Neural progenitor cell (in vitro differentiated cells): ENCODE measurements around the gene RRP8. TPM values are rescaled to one million over a fixed set of nuclear protein-coding genes. Genes with fewer than 3 reads are reported as not detected.

ENCODE experiments used
- DNase-seq: peaks from one replicate; pipeline ENCODE4 v3.0.0-alpha.2; 2016; ENCODE audit warnings: low spot score
- H2AFZ ChIP-seq: fragments of 200-600 bp; sonication (generic); replicated peaks from 2 replicates; pipeline ENCODE4 v1.6.1; 2016; ENCODE audit warnings: antibody characterized with exemption
- H3F3A ChIP-seq: fragments of 200-600 bp; sonication (generic); 2 replicates; pipeline ENCODE4 v1.6.1; 2016; ENCODE audit warnings: antibody characterized with exemption, low read depth
- H3K27ac ChIP-seq: fragments of 200-600 bp; sonication (generic); 2 replicates; pipeline ENCODE4 v1.5.1; 2016; ENCODE audit warnings: mild to moderate bottlenecking
- H3K27me3 ChIP-seq: fragments of 200-600 bp; sonication (generic); 2 replicates; pipeline ENCODE4 v1.6.1; 2016; ENCODE audit warnings: mild to moderate bottlenecking, moderate library complexity
- H3K36me3 ChIP-seq: fragments of 200-600 bp; sonication (generic); 2 replicates; pipeline ENCODE4 v1.5.1; 2016
- H3K4me1 ChIP-seq: fragments of 200-600 bp; sonication (generic); 2 replicates; pipeline ENCODE4 v1.6.1; 2016; ENCODE audit warnings: mixed run types
- H3K4me2 ChIP-seq: fragments of 200-600 bp; sonication (generic); 2 replicates; pipeline ENCODE4 v1.6.1; 2016
- H3K4me3 ChIP-seq: fragments of 200-600 bp; sonication (generic); 2 replicates; pipeline ENCODE4 v1.5.1; 2016
- H3K79me2 ChIP-seq: fragments of 200-600 bp; sonication (generic); 2 replicates; pipeline ENCODE4 v1.6.1; 2016; ENCODE audit warnings: low read depth
- H3K9ac ChIP-seq: fragments of 200-600 bp; sonication (generic); 2 replicates; pipeline ENCODE4 v1.6.1; 2016
- H3K9me3 ChIP-seq: fragments of 200-600 bp; sonication (generic); 2 replicates; pipeline ENCODE4 v1.5.1; 2016; ENCODE audit warnings: low read depth
- H4K20me1 ChIP-seq: fragments of 200-600 bp; sonication (generic); 2 replicates; pipeline ENCODE4 v1.6.1; 2016; ENCODE audit warnings: low read depth
- H3K27ac Mint-ChIP-seq: 3 replicates; pipeline ENCODE4 v1.8.0; 2021; ENCODE audit warnings: mixed read lengths
- H3K27me3 Mint-ChIP-seq: 2 replicates; pipeline ENCODE4 v1.8.0; 2022; ENCODE audit warnings: low read depth, mild to moderate bottlenecking, inconsistent platforms, moderate library complexity, mixed read lengths; ENCODE audit not compliant: insufficient read depth
- H3K36me3 Mint-ChIP-seq: 3 replicates; pipeline ENCODE4 v1.8.0; 2021; ENCODE audit warnings: mixed read lengths
- H3K4me1 Mint-ChIP-seq: 3 replicates; pipeline ENCODE4 v1.8.0; 2021; ENCODE audit warnings: mixed read lengths
- H3K4me3 Mint-ChIP-seq: 3 replicates; pipeline ENCODE4 v1.8.0; 2021; ENCODE audit warnings: mild to moderate bottlenecking, moderate library complexity, mixed read lengths
- H3K9me3 Mint-ChIP-seq: 3 replicates; pipeline ENCODE4 v1.8.0; 2020; ENCODE audit warnings: mixed read lengths
- EZH2 ChIP-seq: fragments of 200-600 bp; sonication (generic); IDR thresholded peaks from 2 replicates; pipeline ENCODE4 v1.6.1; 2017; ENCODE audit warnings: antibody characterized with exemption, mild to moderate bottlenecking, moderate library complexity
- EZH2phosphoT487 ChIP-seq: fragments of 200-600 bp; sonication (generic); IDR thresholded peaks from 2 replicates; pipeline ENCODE4 v1.6.1; 2017; ENCODE audit warnings: antibody characterized with exemption
- total RNA-seq: library from RNA; depleted of rRNA; stranded (reverse); fragments of >200 nt; gene quantifications from 2 replicates; pipeline ENCODE4 v1.2.3, GENCODE V29; 2015; ENCODE audit warnings: low replicate concordance
- TF ChIP-seq, protein P1 (sequence below): fragments of 200-600 bp; sonication (generic); IDR thresholded peaks from 2 replicates; pipeline ENCODE4 v1.5.1; 2017; ENCODE audit warnings: antibody characterized with exemption, mild to moderate bottlenecking

Gene RRP8
- total RNA-seq, 1 donor from 2014 or later: 16.0 TPM

DNA sequence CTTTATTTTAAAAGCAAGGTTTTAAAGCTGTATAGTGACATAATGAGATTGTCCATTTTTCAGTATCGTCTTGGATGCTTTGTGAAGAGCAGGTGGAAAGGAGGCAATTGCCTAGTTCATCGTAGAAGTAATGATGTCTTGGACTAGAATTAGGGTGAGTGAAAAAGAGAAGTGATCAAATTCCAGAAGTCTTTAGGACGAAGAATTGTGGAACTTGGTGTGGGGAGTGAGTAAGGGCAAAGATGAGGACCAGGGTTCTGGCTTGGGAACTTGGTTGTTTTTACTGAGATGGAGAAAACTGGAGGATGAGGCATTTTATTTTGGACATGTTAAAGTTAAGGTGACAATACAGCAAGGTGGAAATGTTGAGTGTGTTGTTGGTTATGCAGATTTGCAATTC, 1.4 kb upstream of the RRP8 start:
- peaks cover 64% of the 10 kb centered on the region for H3K79me2 ChIP-seq
- peak overlapping the region; percentile 99 for H3K4me2 ChIP-seq
- no peak for DNase-seq
- no peaks in the 10 kb centered on the region for H4K20me1 ChIP-seq
- H3K36me3 Mint-ChIP-seq: peaks cover 20% of the 10 kb centered on the region
- no peak overlapping the region for H3K27ac Mint-ChIP-seq
- H3K4me3 ChIP-seq: peak overlapping the region; percentile 85
- no peaks in the 10 kb centered on the region for H3K9me3 ChIP-seq
- peaks cover 4% of the 10 kb centered on the region for H3K36me3 ChIP-seq
- peaks cover 5% of the 10 kb centered on the region for H3K27me3 Mint-ChIP-seq
- peaks cover 37% of the 10 kb centered on the region for H3F3A ChIP-seq
- H3K27me3 ChIP-seq: no peaks in the 10 kb centered on the region
- peaks cover 21% of the 10 kb centered on the region for H3K4me1 Mint-ChIP-seq
- H3K27ac ChIP-seq: peak overlapping the region; percentile 90
- TF ChIP-seq EZH2phosphoT487: no peak
- TF ChIP-seq, protein P1, sequence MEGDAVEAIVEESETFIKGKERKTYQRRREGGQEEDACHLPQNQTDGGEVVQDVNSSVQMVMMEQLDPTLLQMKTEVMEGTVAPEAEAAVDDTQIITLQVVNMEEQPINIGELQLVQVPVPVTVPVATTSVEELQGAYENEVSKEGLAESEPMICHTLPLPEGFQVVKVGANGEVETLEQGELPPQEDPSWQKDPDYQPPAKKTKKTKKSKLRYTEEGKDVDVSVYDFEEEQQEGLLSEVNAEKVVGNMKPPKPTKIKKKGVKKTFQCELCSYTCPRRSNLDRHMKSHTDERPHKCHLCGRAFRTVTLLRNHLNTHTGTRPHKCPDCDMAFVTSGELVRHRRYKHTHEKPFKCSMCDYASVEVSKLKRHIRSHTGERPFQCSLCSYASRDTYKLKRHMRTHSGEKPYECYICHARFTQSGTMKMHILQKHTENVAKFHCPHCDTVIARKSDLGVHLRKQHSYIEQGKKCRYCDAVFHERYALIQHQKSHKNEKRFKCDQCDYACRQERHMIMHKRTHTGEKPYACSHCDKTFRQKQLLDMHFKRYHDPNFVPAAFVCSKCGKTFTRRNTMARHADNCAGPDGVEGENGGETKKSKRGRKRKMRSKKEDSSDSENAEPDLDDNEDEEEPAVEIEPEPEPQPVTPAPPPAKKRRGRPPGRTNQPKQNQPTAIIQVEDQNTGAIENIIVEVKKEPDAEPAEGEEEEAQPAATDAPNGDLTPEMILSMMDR: no peak
- no peak for TF ChIP-seq EZH2
- H3K4me3 Mint-ChIP-seq: no peak overlapping the region
- H3K9me3 Mint-ChIP-seq: no peaks in the 10 kb centered on the region
- H2AFZ ChIP-seq: no peak overlapping the region
- peaks cover 23% of the 10 kb centered on the region for H3K4me1 ChIP-seq
- peak overlapping the region; percentile 89 for H3K9ac ChIP-seq

GRCh38 chr11:6604081-6604626, 738 bp upstream of the RRP8 start:
- H3K79me2 ChIP-seq: peaks cover 64% of the 10 kb centered on the region
- Mint-ChIP-seq H3K27ac (no peak overlapping the region), H3K4me1 (peaks cover 20% of the 10 kb centered on the region), H3K9me3 (no peaks in the 10 kb centered on the region), H3K36me3 (peaks cover 19% of the 10 kb centered on the region), H3K27me3 (peaks cover 3% of the 10 kb centered on the region), H3K4me3 (no peak overlapping the region)
- peaks cover 4% of the 10 kb centered on the region for H3K36me3 ChIP-seq
- peak overlapping the region; percentile 90 for H3K27ac ChIP-seq
- H3K4me3 ChIP-seq: peak overlapping the region; percentile 85
- H3F3A ChIP-seq: peaks cover 33% of the 10 kb centered on the region
- H3K4me1 ChIP-seq: peaks cover 23% of the 10 kb centered on the region
- peak overlapping the region; percentile 35 for H2AFZ ChIP-seq
- peak overlapping the region; percentile 89 for H3K9ac ChIP-seq
- H3K9me3 ChIP-seq: no peaks in the 10 kb centered on the region
- TF ChIP-seq, protein P1: no peak
- TF ChIP-seq EZH2 (no peak), EZH2phosphoT487 (no peak)
- no peaks in the 10 kb centered on the region for H4K20me1 ChIP-seq
- H3K4me2 ChIP-seq: peak overlapping the region; percentile 99
- no peaks in the 10 kb centered on the region for H3K27me3 ChIP-seq
- peak; percentile 67 for DNase-seq

DNA sequence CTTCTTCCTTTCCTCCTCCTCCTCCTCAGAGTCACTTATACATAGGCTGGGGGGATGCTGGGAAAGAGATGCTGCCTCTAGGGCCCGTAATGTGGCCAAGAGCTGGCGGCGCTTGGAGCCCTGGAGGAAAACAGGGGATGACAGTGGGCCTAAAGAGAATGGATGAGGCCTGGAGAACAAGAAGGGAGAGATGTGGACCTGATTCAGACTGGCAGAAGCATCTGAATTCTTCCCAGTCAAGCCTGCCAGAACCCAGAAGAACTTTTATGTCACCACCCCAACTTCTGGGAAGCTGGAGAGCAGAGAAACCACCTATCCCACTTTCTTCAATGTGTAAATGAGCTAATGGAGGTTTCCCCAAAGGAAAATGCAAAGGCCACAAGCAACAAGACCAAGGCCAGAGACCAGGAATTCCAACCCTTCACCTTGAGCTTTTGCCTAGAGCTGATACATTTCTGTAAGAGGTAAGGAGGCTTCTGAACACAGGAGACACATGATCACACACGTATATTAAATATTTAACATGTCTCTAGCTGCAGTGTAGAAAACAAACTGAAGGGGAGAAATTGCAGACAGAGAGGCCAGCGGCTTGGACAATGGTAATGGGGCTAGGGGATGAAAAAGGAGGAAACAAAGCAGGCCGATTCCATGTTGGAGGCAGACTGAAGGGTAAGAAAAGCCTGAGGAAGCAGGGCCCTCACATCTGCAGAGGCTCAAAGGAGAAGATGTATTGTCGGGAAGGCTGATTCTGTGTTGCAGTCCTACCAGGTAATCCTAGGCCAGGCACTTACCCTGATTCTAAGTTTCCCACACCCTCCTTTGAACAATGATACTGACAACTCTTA, 1.1 kb downstream of the RRP8 start:
- Histone ChIP-seq H3K4me3 (peak overlapping the region; percentile 85), H3K9me3 (no peaks in the 10 kb centered on the region), H3K79me2 (peaks cover 52% of the 10 kb centered on the region), H3F3A (peaks cover 22% of the 10 kb centered on the region), H3K9ac (peak overlapping the region; percentile 89), H3K27ac (no peak overlapping the region), H3K27me3 (no peaks in the 10 kb centered on the region), H2AFZ (no peak overlapping the region), H3K4me1 (peaks cover 21% of the 10 kb centered on the region), H3K36me3 (peaks cover under 1% of the 10 kb centered on the region), H3K4me2 (peak overlapping the region; percentile 99), H4K20me1 (no peaks in the 10 kb centered on the region)
- Mint-ChIP-seq H3K27me3 (no peaks in the 10 kb centered on the region), H3K9me3 (no peaks in the 10 kb centered on the region), H3K36me3 (peaks cover 16% of the 10 kb centered on the region), H3K4me3 (no peak overlapping the region), H3K4me1 (peaks cover 18% of the 10 kb centered on the region), H3K27ac (no peak overlapping the region)
- no peak for TF ChIP-seq EZH2
- TF ChIP-seq EZH2phosphoT487: no peak
- TF ChIP-seq, protein P1: no peak
- DNase-seq: peak; percentile 16
